Trophoblast cell (in vitro differentiated cells and primary cell): ENCODE measurements around the gene R3HCC1L.

Experiments
- DNase-seq, 2 donors: peaks; one replicate each; pipeline ENCODE4 v3.0.0-alpha.2; 2016
- H2AFZ ChIP-seq: 2 replicates; pipeline ENCODE4 v1.6.1; 2013; ENCODE audit warnings: low read length, moderate library complexity, mild to moderate bottlenecking; ENCODE audit not compliant: insufficient read depth, poor library complexity
- H2AK5ac ChIP-seq: 2 replicates; pipeline ENCODE4 v1.6.1; 2013; ENCODE audit warnings: mild to moderate bottlenecking, low read length
- H2BK120ac ChIP-seq: 2 replicates; pipeline ENCODE4 v1.6.1; 2013; ENCODE audit warnings: low read length, mild to moderate bottlenecking, moderate library complexity; ENCODE audit not compliant: insufficient read depth, poor library complexity
- H2BK12ac ChIP-seq: 2 replicates; pipeline ENCODE4 v1.6.1; 2013; ENCODE audit warnings: mild to moderate bottlenecking, low read length, moderate library complexity
- H2BK5ac ChIP-seq: 2 replicates; pipeline ENCODE4 v1.6.1; 2013; ENCODE audit warnings: low read length, low read depth, moderate library complexity, mild to moderate bottlenecking; ENCODE audit not compliant: poor library complexity
- H3K14ac ChIP-seq: 2 replicates; pipeline ENCODE4 v1.6.1; 2013; ENCODE audit warnings: mild to moderate bottlenecking, low read length
- H3K18ac ChIP-seq: 2 replicates; pipeline ENCODE4 v1.6.1; 2013; ENCODE audit warnings: mild to moderate bottlenecking, low read length
- H3K23ac ChIP-seq: 2 replicates; pipeline ENCODE4 v1.6.1; 2013; ENCODE audit warnings: low read length
- H3K27ac ChIP-seq: 2 replicates; pipeline ENCODE4 v1.5.1; 2013; ENCODE audit warnings: low read depth, mild to moderate bottlenecking, inconsistent platforms, low read length, moderate library complexity
- H3K27me3 ChIP-seq: 2 replicates; pipeline ENCODE4 v1.6.1; 2013; ENCODE audit warnings: inconsistent platforms, mild to moderate bottlenecking, low read length, moderate library complexity; ENCODE audit not compliant: insufficient read depth
- H3K36me3 ChIP-seq, 2 experiments: 1 replicate in 1 of 2; 2 replicates in 1 of 2; pipeline ENCODE4 v1.6.1; 2013; ENCODE audit warnings: low read length in 2 of 2, mild to moderate bottlenecking in 2 of 2, moderate library complexity in 1 of 2; ENCODE audit not compliant: insufficient read depth in 2 of 2, control insufficient read depth in 1 of 2
- H3K4ac ChIP-seq: 2 replicates; pipeline ENCODE4 v1.6.1; 2013; ENCODE audit warnings: low read depth, mild to moderate bottlenecking, low read length, moderate library complexity
- H3K4me1 ChIP-seq, 2 experiments: 1 replicate in 1 of 2; 2 replicates in 1 of 2; pipeline ENCODE4 v1.6.1; 2013; ENCODE audit warnings: low read length in 2 of 2, mild to moderate bottlenecking in 2 of 2, moderate library complexity in 1 of 2; ENCODE audit not compliant: insufficient read depth in 2 of 2, control insufficient read depth in 1 of 2
- H3K4me2 ChIP-seq: 2 replicates; pipeline ENCODE4 v1.6.1; 2013; ENCODE audit warnings: inconsistent platforms, mild to moderate bottlenecking, low read length, moderate library complexity
- H3K4me3 ChIP-seq: 2 replicates; pipeline ENCODE4 v1.5.1; 2013; ENCODE audit warnings: mild to moderate bottlenecking, low read depth, low read length, inconsistent platforms
- H3K79me1 ChIP-seq: one replicate; pipeline ENCODE4 v1.6.1; 2013; ENCODE audit warnings: low read length
- H3K79me2 ChIP-seq: 2 replicates; pipeline ENCODE4 v1.6.1; 2013; ENCODE audit warnings: low read length, mild to moderate bottlenecking; ENCODE audit not compliant: control insufficient read depth, insufficient read depth, poor library complexity
- H3K9ac ChIP-seq: 2 replicates; pipeline ENCODE4 v1.6.1; 2013; ENCODE audit warnings: mild to moderate bottlenecking, low read length
- H3K9me3 ChIP-seq: 2 replicates; pipeline ENCODE4 v1.6.1; 2013; ENCODE audit warnings: low read depth, mild to moderate bottlenecking, control low read depth, inconsistent platforms, low read length; ENCODE audit not compliant: insufficient read depth
- H4K12ac ChIP-seq: 2 replicates; pipeline ENCODE4 v1.6.1; 2013; ENCODE audit warnings: low read depth, mild to moderate bottlenecking, low read length, moderate library complexity
- H4K8ac ChIP-seq: 2 replicates; pipeline ENCODE4 v1.6.1; 2013; ENCODE audit warnings: low read depth, mild to moderate bottlenecking, low read length, moderate library complexity
- H4K91ac ChIP-seq: one replicate; pipeline ENCODE4 v1.6.1; 2013; ENCODE audit warnings: low read depth, mild to moderate bottlenecking, low read length, moderate library complexity
- WGBS: extraction: QIAGEN DNeasy Blood & Tissue Kit; methylation state at CpG from one replicate; pipeline ENCODE4 v1.1.7; 2013; ENCODE audit warnings: missing lambda C conversion rate; ENCODE audit not compliant: insufficient read length, insufficient coverage; ENCODE audit errors: extremely low coverage; 5-methylcytosine and 5-hydroxymethylcytosine counted together

Gene R3HCC1L

GRCh38 chr10:98223874-98224273 lies 89.4 kb downstream of the R3HCC1L start:
- H4K12ac ChIP-seq, result no peak overlapping the region
- H3K4ac ChIP-seq, result no peak overlapping the region
- H3K23ac ChIP-seq, result no peak overlapping the region
- no peak overlapping the region for H2BK5ac ChIP-seq
- H2BK12ac ChIP-seq, result no peak overlapping the region
- H2AK5ac ChIP-seq, result no peak overlapping the region
- DNase-seq, result no peak
- peak overlapping the region; percentile 65 for H3K18ac ChIP-seq
- H3K9ac ChIP-seq, result no peak overlapping the region
- H2BK120ac ChIP-seq, result no peak overlapping the region
- no peak overlapping the region for H3K4me2 ChIP-seq
- H3K79me2 ChIP-seq, result no peaks in the 10 kb centered on the region
- WGBS, result no CpG with 5 or more reads among the region's 6 CpGs
- H2AFZ ChIP-seq, result no peak overlapping the region
- no peaks in the 10 kb centered on the region for H3K36me3 ChIP-seq
- no peak overlapping the region for H3K27ac ChIP-seq
- no peaks in the 10 kb centered on the region for H3K4me1 ChIP-seq
- no peak overlapping the region for H3K4me3 ChIP-seq
- H3K79me1 ChIP-seq, result no peaks in the 10 kb centered on the region
- H4K8ac ChIP-seq, result no peak overlapping the region
- no peaks in the 10 kb centered on the region for H3K27me3 ChIP-seq
- H4K91ac ChIP-seq, result no peak overlapping the region
- peaks cover 2% of the 10 kb centered on the region for H3K9me3 ChIP-seq
- H3K14ac ChIP-seq, result no peak overlapping the region

DNA sequence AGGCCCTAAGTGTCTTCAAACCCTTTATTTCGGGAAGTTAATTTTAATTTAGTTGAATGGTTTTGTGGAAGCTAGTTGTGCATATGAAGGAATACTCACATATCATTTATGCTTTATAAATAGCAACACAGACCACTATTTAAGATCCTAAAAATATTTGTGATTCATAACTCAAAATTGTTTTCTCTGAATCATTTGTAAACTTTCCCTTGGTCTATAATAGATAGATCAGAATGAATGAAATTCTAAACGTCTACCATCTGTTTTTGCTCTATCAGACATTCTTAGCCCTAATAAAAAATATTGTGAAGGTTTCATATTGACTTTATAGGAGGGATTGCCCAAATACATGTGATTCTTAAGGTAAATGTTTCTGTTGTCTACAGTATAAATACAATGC lies 90.1 kb downstream of the R3HCC1L start:
- Histone ChIP-seq H3K4me3 (no peak overlapping the region), H2BK5ac (no peak overlapping the region), H3K36me3 (no peaks in the 10 kb centered on the region), H4K91ac (no peak overlapping the region), H2BK12ac (no peak overlapping the region), H2BK120ac (no peak overlapping the region), H3K9ac (no peak overlapping the region), H3K79me1 (no peaks in the 10 kb centered on the region), H2AK5ac (no peak overlapping the region), H3K9me3 (peaks cover 2% of the 10 kb centered on the region), H3K27me3 (no peaks in the 10 kb centered on the region), H3K18ac (no peak overlapping the region), H3K23ac (no peak overlapping the region), H4K12ac (no peak overlapping the region), H3K4me1 (no peaks in the 10 kb centered on the region), H2AFZ (no peak overlapping the region), H4K8ac (no peak overlapping the region), H3K79me2 (no peaks in the 10 kb centered on the region), H3K4ac (no peak overlapping the region), H3K14ac (no peak overlapping the region), H3K4me2 (no peak overlapping the region), H3K27ac (no peak overlapping the region)
- no CpG with 5 or more reads among the region's 2 CpGs for WGBS
- DNase-seq, result peak in 1 of 2 donors; percentile 25

DNA sequence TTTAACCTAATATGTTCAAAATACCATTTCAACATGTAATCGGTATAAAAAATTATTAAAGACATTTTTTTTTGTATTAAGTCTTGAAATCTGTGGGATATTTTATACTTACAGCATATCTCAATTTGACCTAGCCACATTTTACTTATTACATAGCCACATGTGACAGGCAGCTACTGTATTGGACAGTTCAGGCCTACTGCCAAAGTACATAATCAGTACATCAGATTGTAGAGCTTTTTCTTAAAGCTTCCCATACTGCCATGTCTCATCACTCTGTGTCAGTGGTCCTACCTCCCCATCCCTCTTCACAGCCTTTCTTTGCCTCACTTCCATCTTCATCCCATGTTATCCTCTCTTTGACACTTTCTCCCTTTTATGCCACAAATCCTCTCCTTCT lies 90.5 kb downstream of the R3HCC1L start:
- Histone ChIP-seq H3K23ac (no peak overlapping the region), H3K4me1 (no peaks in the 10 kb centered on the region), H3K4me3 (no peak overlapping the region), H2AFZ (no peak overlapping the region), H4K12ac (no peak overlapping the region), H3K36me3 (no peaks in the 10 kb centered on the region), H3K79me1 (no peaks in the 10 kb centered on the region), H4K91ac (no peak overlapping the region), H3K4ac (no peak overlapping the region), H2BK5ac (no peak overlapping the region), H3K79me2 (no peaks in the 10 kb centered on the region), H3K9ac (no peak overlapping the region), H3K9me3 (peaks cover 2% of the 10 kb centered on the region), H3K27me3 (no peaks in the 10 kb centered on the region), H3K27ac (no peak overlapping the region), H3K18ac (no peak overlapping the region), H3K4me2 (no peak overlapping the region), H2BK12ac (no peak overlapping the region), H2BK120ac (no peak overlapping the region), H4K8ac (no peak overlapping the region), H2AK5ac (no peak overlapping the region), H3K14ac (no peak overlapping the region)
- no CpG with 5 or more reads among the region's 1 CpG for WGBS
- no peak for DNase-seq

DNA sequence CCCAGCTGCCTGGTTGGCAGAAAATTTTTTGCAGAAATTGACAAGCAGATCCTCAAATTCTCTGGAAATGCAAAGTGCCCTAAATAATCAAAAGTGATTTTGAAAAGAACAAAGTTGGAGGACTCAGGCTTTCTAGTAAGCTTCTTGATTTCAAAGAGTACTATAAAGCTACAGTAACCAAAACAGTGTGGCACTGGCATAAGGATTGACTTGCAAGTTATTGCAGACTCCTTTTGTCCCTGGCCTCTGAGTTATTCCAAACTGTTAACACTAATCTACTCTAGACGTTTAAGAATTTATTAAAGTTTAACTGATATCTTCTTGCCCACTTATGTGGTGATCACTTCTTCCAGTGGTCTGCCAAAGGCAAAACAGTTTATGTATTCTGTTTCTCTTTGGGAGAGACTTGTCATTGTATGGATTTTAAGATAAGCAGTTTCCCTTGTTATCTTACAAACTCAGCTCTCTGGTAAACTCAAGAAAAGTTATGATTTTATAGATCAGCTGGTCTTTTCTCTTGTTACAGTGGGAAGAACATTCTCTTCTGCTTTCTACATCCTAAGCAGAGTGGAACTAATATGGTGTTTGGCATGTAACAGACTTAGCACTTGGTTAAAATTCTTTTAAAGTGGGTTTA lies 92.2 kb downstream of the R3HCC1L start:
- no peak overlapping the region for H2AFZ ChIP-seq
- H3K79me2 ChIP-seq, result no peaks in the 10 kb centered on the region
- H2BK5ac ChIP-seq, result no peak overlapping the region
- no peak overlapping the region for H2BK12ac ChIP-seq
- no peak overlapping the region for H3K4ac ChIP-seq
- DNase-seq, result no peak
- H3K9ac ChIP-seq, result no peak overlapping the region
- no peak overlapping the region for H3K23ac ChIP-seq
- H3K4me1 ChIP-seq, result no peaks in the 10 kb centered on the region
- H4K91ac ChIP-seq, result no peak overlapping the region
- H2BK120ac ChIP-seq, result no peak overlapping the region
- H3K9me3 ChIP-seq, result peaks cover 2% of the 10 kb centered on the region
- no peak overlapping the region for H3K18ac ChIP-seq
- no peaks in the 10 kb centered on the region for H3K36me3 ChIP-seq
- H3K4me3 ChIP-seq, result no peak overlapping the region
- H3K79me1 ChIP-seq, result no peaks in the 10 kb centered on the region
- WGBS, result no CpG with 5 or more reads among the region's 1 CpG
- no peak overlapping the region for H2AK5ac ChIP-seq
- no peak overlapping the region for H4K8ac ChIP-seq
- H3K4me2 ChIP-seq, result no peak overlapping the region
- no peaks in the 10 kb centered on the region for H3K27me3 ChIP-seq
- H4K12ac ChIP-seq, result no peak overlapping the region
- H3K14ac ChIP-seq, result no peak overlapping the region
- no peak overlapping the region for H3K27ac ChIP-seq
